A549 treated with AZD2906 at 1 μM for 4 hours (cell line): ENCODE results near the gene SIRPD. TPM values are rescaled to one million over a fixed set of nuclear protein-coding genes. Genes with fewer than 3 reads are reported as not detected.

Source experiments
- total RNA-seq: library from RNA; stranded (reverse); fragments of 200-300 nt; extraction: Qiagen RNA extraction; gene quantifications from 5 replicates; pipeline ENCODE4 v1.2.3, GENCODE V29; 2022

SIRPD gene
- not detected in 5 replicates for total RNA-seq

DNA sequence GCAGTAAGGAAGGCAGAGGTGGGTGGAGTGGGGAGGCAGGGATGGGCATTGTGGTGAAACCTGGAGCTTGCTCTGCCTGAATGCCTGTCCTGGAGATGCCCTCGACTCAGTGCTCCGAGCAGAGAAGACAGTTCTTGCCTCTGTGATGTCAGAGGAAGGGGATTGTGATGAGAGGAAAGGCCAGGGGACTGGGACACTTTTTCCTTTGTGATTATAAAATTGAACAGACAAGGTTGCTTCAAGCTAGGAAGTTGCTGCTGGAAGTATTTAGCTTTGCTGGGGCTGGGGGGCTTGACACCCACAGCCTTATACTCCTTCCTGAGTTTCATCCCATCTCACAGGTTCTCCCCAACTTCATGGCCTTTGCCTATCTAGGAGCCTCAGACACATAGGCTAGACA lies at the start of gene SIRPD:
TSS of gene SIRPD (minus strand) at position 101 of the 400 bp plus-strand sequence. CDS start at position 49, 52 bp downstream.

GRCh38 chr20:1491281-1491840 lies 66.1 kb downstream of the SIRPD start, which contains the start of gene SIRPB2:
Gene SIRPB2 (minus strand): TSS chr20:1491420. CDS start chr20:1491359, 61 bp downstream.

Other genes with a start within 250 kb of the SIRPD start
- 1.4 to 2.4 TPM (median 1.8 TPM) in 5 replicates for gene SDCBP2, start 228.6 kb downstream of the SIRPD start, total RNA-seq
- 503 to 525 TPM (median 509 TPM) in 5 replicates for gene FKBP1A, start 164.7 kb downstream of the SIRPD start, total RNA-seq
- 105 to 128 TPM (median 113 TPM) in 5 replicates for gene NSFL1C, start 90.9 kb downstream of the SIRPD start, total RNA-seq
- gene SIRPB2, start 66.3 kb downstream of the SIRPD start, total RNA-seq, result not detected in 5 replicates
- 0.41 to 0.56 TPM (median 0.43 TPM) in 5 replicates for gene SIRPB1, start 62.3 kb upstream of the SIRPD start, total RNA-seq
- gene SIRPG, start 100.1 kb upstream of the SIRPD start, total RNA-seq, result not detected in 5 replicates